Activated CD8-positive, alpha-beta memory T cell treated with anti-CD3 and anti-CD28 coated beads for 4 hours (primary cell): ENCODE data around the gene CTU2.

Experiments
- DNase-seq, 2 donors: peaks; one replicate each; pipeline ENCODE4 v3.0.0-alpha.2; 2020; ENCODE audit warnings: low read depth in 2 of 2

Gene CTU2

GRCh38 chr16:88714420-88715302 lies 8.4 kb downstream of the CTU2 start:
- no peak for DNase-seq

GRCh38 chr16:88715312-88716190 lies 9.2 kb downstream of the CTU2 start:
- no peak for DNase-seq

- no peak for DNase-seq
Observed at GRCh38 chr16:88716201-88716600, 9.9 kb downstream of the CTU2 start.

- DNase-seq = no peak
Observed at GRCh38 chr16:88716601-88717001, 10.3 kb downstream of the CTU2 start.

- no peak for DNase-seq
Observed at GRCh38 chr16:88718178-88718577, 11.9 kb downstream of the CTU2 start.

- no peak for DNase-seq
Observed at GRCh38 chr16:88719267-88719932, 13.1 kb downstream of the CTU2 start.

- no peak for DNase-seq
Observed at GRCh38 chr16:88719933-88720296, 13.6 kb downstream of the CTU2 start.

GRCh38 chr16:88720396-88720970 lies 14.2 kb downstream of the CTU2 start:
- no peak for DNase-seq

GRCh38 chr16:88721236-88721635 lies 14.9 kb downstream of the CTU2 start:
- DNase-seq = no peak

- DNase-seq = no peak
Observed at GRCh38 chr16:88721815-88722755, 15.8 kb downstream of the CTU2 start.

GRCh38 chr16:88722784-88723506 lies 16.6 kb downstream of the CTU2 start:
- no peak for DNase-seq

GRCh38 chr16:88723507-88723887 lies 17.2 kb downstream of the CTU2 start:
- no peak for DNase-seq

- DNase-seq = no peak
Observed at GRCh38 chr16:88723911-88724310, 17.6 kb downstream of the CTU2 start.

GRCh38 chr16:88724855-88725555 lies 18.7 kb downstream of the CTU2 start:
- DNase-seq = no peak

- DNase-seq = no peak
Observed at GRCh38 chr16:88725609-88726407, 19.5 kb downstream of the CTU2 start.

- DNase-seq = no peak
Observed at GRCh38 chr16:88726408-88726749, 20.1 kb downstream of the CTU2 start.

GRCh38 chr16:88726981-88727380 lies 20.7 kb downstream of the CTU2 start:
- no peak for DNase-seq

- no peak for DNase-seq
Observed at GRCh38 chr16:88727871-88728270, 21.6 kb downstream of the CTU2 start.
